ENCODE measurements around the gene HDAC9.

GRCh38 chr7:18771834-18772566, 276.5 kb downstream of the HDAC9 start:
- TF ChIP-seq CTCF (IDR thresholded peaks at IDR 0.05; ENCODE audit: insufficient read depth, low read depth, low read length): no peak
- TF ChIP-seq EZH2 (IDR thresholded peaks at IDR 0.05; ENCODE audit: insufficient read depth, low read length): no peak

All from astrocyte (in vitro differentiated cells and primary cell).